H1 (cell line): Measurements from ENCODE around the gene NUMB. TPM values are rescaled to one million over a fixed set of nuclear protein-coding genes. Genes with fewer than 3 reads are reported as not detected.

Experiments used
- CTCF ChIA-PET: fragments of 300-600 bp; sonication (Branson Sonifier 250); formaldehyde crosslinking; loops from one replicate; lab custom pipeline; 2021; ENCODE audit not compliant: partially characterized antibody; lab: Charles Lee
- POLR2A ChIA-PET: fragments of 300-600 bp; sonication (Branson Sonifier 250); formaldehyde crosslinking; loops from one replicate; lab custom pipeline; 2021; ENCODE audit warnings: inconsistent platforms; ENCODE audit not compliant: partially characterized antibody; lab: Charles Lee
- DNase-seq, 2 experiments: peaks; one replicate each; pipeline versions ENCODE4 v3.0.0 to v3.0.0-alpha.2; 2010 to 2022; ENCODE audit warnings: low spot score in 2 of 2, low read depth in 1 of 2, mixed read lengths in 1 of 2
- FAIRE-seq: peaks from 2 replicates; lab custom pipeline; 2011; peaks lifted over from hg19 to GRCh38; lab: Jason Lieb, UNC
- H2AFZ ChIP-seq: 2 replicates; pipeline ENCODE4 v1.8.1; 2012; ENCODE audit warnings: low read length, inconsistent platforms
- H2AK5ac ChIP-seq: 2 replicates; pipeline ENCODE4 v1.6.1; 2013; ENCODE audit warnings: low read depth, low read length
- H2BK120ac ChIP-seq: replicated peaks from 2 replicates; pipeline ENCODE3; 2013; ENCODE audit warnings: low read depth, low read length, inconsistent platforms
- H2BK12ac ChIP-seq: 2 replicates; pipeline ENCODE4 v1.6.1; 2013; ENCODE audit warnings: low read depth, low read length
- H2BK15ac ChIP-seq: 2 replicates; pipeline ENCODE4 v1.6.1; 2013; ENCODE audit warnings: low read length
- H2BK20ac ChIP-seq: 2 replicates; pipeline ENCODE4 v1.6.1; 2013; ENCODE audit warnings: low read length
- H2BK5ac ChIP-seq: 2 replicates; pipeline ENCODE4 v1.6.1; 2013; ENCODE audit warnings: low read depth, low read length
- H3K14ac ChIP-seq: 2 replicates; pipeline ENCODE4 v1.6.1; 2013; ENCODE audit warnings: inconsistent platforms; ENCODE audit not compliant: insufficient read length
- H3K18ac ChIP-seq: 2 replicates; pipeline ENCODE4 v1.6.1; 2013; ENCODE audit warnings: low read length; ENCODE audit errors: extremely low read depth
- H3K23ac ChIP-seq: 2 replicates; pipeline ENCODE4 v1.6.1; 2013; ENCODE audit warnings: inconsistent platforms; ENCODE audit not compliant: insufficient read length
- H3K23me2 ChIP-seq: 2 replicates; pipeline ENCODE4 v1.6.1; 2013; ENCODE audit warnings: low read depth, low read length
- H3K27ac ChIP-seq: 2 replicates; pipeline ENCODE4 v1.6.1; 2011; ENCODE audit warnings: low read depth, low read length, inconsistent platforms
- H3K27me3 ChIP-seq, 4 experiments: replicated peaks in 1 of 4; 1 replicate in 1 of 4; 2 replicates in 3 of 4; pipeline versions ENCODE4 v1.6.1 to v1.8.1; 2011 to 2013; ENCODE audit warnings: low read length in 3 of 4, mild to moderate bottlenecking in 3 of 4, inconsistent platforms in 2 of 4, mixed read lengths in 2 of 4, moderate library complexity in 1 of 4; ENCODE audit not compliant: control insufficient read depth in 3 of 4, insufficient read depth in 3 of 4; ENCODE audit errors: extremely low read depth in 1 of 4
- H3K36me3 ChIP-seq, 4 experiments: 2 replicates each; pipeline versions ENCODE4 v1.6.1 to v1.8.1; 2011 to 2013; ENCODE audit warnings: mild to moderate bottlenecking in 4 of 4, low read length in 3 of 4, moderate library complexity in 2 of 4, control low read depth in 1 of 4, inconsistent platforms in 1 of 4; ENCODE audit not compliant: insufficient read depth in 4 of 4, control insufficient read depth in 2 of 4
- H3K4ac ChIP-seq: replicated peaks from 2 replicates; pipeline ENCODE3; 2013; ENCODE audit warnings: low read length, low read depth, mixed read lengths, inconsistent platforms; ENCODE audit not compliant: insufficient read length
- H3K4me1 ChIP-seq, 4 experiments: replicated peaks in 1 of 4; 1 replicate in 1 of 4; 2 replicates in 3 of 4; pipeline versions ENCODE4 v1.6.1 to v1.8.1; 2011 to 2013; ENCODE audit warnings: low read length in 3 of 4, inconsistent platforms in 2 of 4, mixed read lengths in 1 of 4; ENCODE audit not compliant: insufficient read depth in 4 of 4, control insufficient read depth in 3 of 4
- H3K4me2 ChIP-seq, 2 experiments: 2 replicates each; pipeline versions ENCODE4 v1.6.1 to v1.8.1; 2011 to 2013; ENCODE audit warnings: low read depth in 2 of 2, low read length in 2 of 2, control low read depth in 1 of 2, inconsistent platforms in 1 of 2, mild to moderate bottlenecking in 1 of 2; ENCODE audit not compliant: insufficient read depth in 1 of 2
- H3K4me3 ChIP-seq, 4 experiments: fragments of 200-600, 300-600 bp in 1 of 4; sonication (generic), shearing (Covaris generic), sonication (Bioruptor Twin) in 1 of 4; 2 replicates each; pipeline versions ENCODE4 v1.5.1 to v1.8.1; 2011 to 2016; ENCODE audit warnings: low read length in 4 of 4, low read depth in 3 of 4, control low read depth in 2 of 4, inconsistent platforms in 2 of 4, mild to moderate bottlenecking in 2 of 4, mixed read lengths in 1 of 4, moderate library complexity in 1 of 4; ENCODE audit not compliant: insufficient read depth in 2 of 4; ENCODE audit errors: extremely low read depth in 1 of 4
- H3K56ac ChIP-seq: replicated peaks from 2 replicates; pipeline ENCODE3; 2013; ENCODE audit warnings: low read depth, mild to moderate bottlenecking, mixed read lengths, low read length, inconsistent platforms; ENCODE audit not compliant: insufficient read length
- H3K79me1 ChIP-seq: 2 replicates; pipeline ENCODE4 v1.6.1; 2013; ENCODE audit warnings: low read depth, low read length, control low read depth
- H3K79me2 ChIP-seq, 2 experiments: 2 replicates each; pipeline versions ENCODE4 v1.6.1 to v1.8.1; 2012 to 2013; ENCODE audit warnings: low read length in 2 of 2, mild to moderate bottlenecking in 2 of 2, inconsistent platforms in 1 of 2; ENCODE audit not compliant: insufficient read depth in 2 of 2, control insufficient read depth in 1 of 2
- H3K9ac ChIP-seq, 4 experiments: replicated peaks in 1 of 4; 1 replicate in 1 of 4; 2 replicates in 3 of 4; pipeline versions ENCODE4 v1.6.1 to v1.8.1; 2011 to 2013; ENCODE audit warnings: low read depth in 3 of 4, low read length in 3 of 4, control low read depth in 2 of 4, mild to moderate bottlenecking in 2 of 4, moderate library complexity in 2 of 4, inconsistent platforms in 1 of 4; ENCODE audit errors: extremely low read depth in 1 of 4
- H3K9me3 ChIP-seq, 2 experiments: 2 replicates each; pipeline versions ENCODE4 v1.6.1 to v1.8.1; 2012 to 2013; ENCODE audit warnings: mild to moderate bottlenecking in 2 of 2, moderate library complexity in 2 of 2, control low read depth in 1 of 2, inconsistent platforms in 1 of 2, low read depth in 1 of 2, low read length in 1 of 2, mixed read lengths in 1 of 2; ENCODE audit not compliant: insufficient read depth in 2 of 2
- H4K20me1 ChIP-seq, 2 experiments: replicated peaks in 1 of 2; 2 replicates each; pipeline versions ENCODE3 to v1.8.1; 2011 to 2013; ENCODE audit warnings: inconsistent platforms in 2 of 2, low read length in 2 of 2, mild to moderate bottlenecking in 1 of 2; ENCODE audit not compliant: insufficient read depth in 2 of 2, control insufficient read depth in 1 of 2
- H4K5ac ChIP-seq: 2 replicates; pipeline ENCODE4 v1.6.1; 2013; ENCODE audit warnings: low read length, low read depth, mixed read lengths, inconsistent platforms; ENCODE audit not compliant: insufficient read length
- H4K8ac ChIP-seq: 2 replicates; pipeline ENCODE4 v1.8.0; 2013; ENCODE audit warnings: mild to moderate bottlenecking, moderate library complexity, low read length, inconsistent platforms; ENCODE audit not compliant: insufficient read depth; ENCODE audit errors: extremely low read depth
- H4K91ac ChIP-seq: replicated peaks from 2 replicates; pipeline ENCODE3; 2013; ENCODE audit warnings: low read length, mixed read lengths, inconsistent platforms; ENCODE audit not compliant: insufficient read length
- BRCA1 ChIP-seq: IDR thresholded peaks from 2 replicates; pipeline ENCODE4 v1.6.1; 2012; ENCODE audit warnings: low read depth, low read length, improper control_type of control experiment
- WGBS, 2 experiments: shearing (Covaris generic) in 1 of 2; methylation state at CpG; one replicate each; pipeline versions ENCODE4 v1.1.6 to v1.1.7; 2013 to 2015; ENCODE audit warnings: low lambda C conversion rate in 2 of 2, mixed read lengths in 2 of 2, inconsistent platforms in 1 of 2, low coverage in 1 of 2, missing lambda C conversion rate in 1 of 2; ENCODE audit not compliant: insufficient replicate concordance in 2 of 2, insufficient coverage in 1 of 2, insufficient read length in 1 of 2; ENCODE audit errors: extremely low coverage in 1 of 2, missing lambda C conversion rate in 1 of 2; 5-methylcytosine and 5-hydroxymethylcytosine counted together
- polyA plus RNA-seq, 7 experiments: library from polyadenylated mRNA; depleted of rRNA in 3 of 7; stranded (reverse) in 5 of 7; unstranded in 2 of 7; fragments of >200 nt in 5 of 7; fragments of 200-250 nt in 2 of 7; gene quantifications; 1 replicate in 5 of 7; 2 replicates in 1 of 7; 4 replicates in 1 of 7; pipeline versions ENCODE4 v1.2.1 to v1.2.3, GENCODE V29; 2011 to 2013; ENCODE audit warnings: missing spikeins in 2 of 7, mixed read lengths in 2 of 7
- total RNA-seq: library from RNA; stranded (reverse); fragmentation: NEBNext Ultra II Directional; extraction: Animal tissue kit (Norgen Biotek cat#: 25700); gene quantifications from 2 replicates; pipeline ENCODE4 v1.2.1, GENCODE V29; 2021

The NUMB gene
- total and polyA plus RNA-seq, 2 of the 8 experiments (the other 6 are each of a cell fraction or from before 2014, with no cell fraction given) = 54.3 to 78.1 TPM

DNA sequence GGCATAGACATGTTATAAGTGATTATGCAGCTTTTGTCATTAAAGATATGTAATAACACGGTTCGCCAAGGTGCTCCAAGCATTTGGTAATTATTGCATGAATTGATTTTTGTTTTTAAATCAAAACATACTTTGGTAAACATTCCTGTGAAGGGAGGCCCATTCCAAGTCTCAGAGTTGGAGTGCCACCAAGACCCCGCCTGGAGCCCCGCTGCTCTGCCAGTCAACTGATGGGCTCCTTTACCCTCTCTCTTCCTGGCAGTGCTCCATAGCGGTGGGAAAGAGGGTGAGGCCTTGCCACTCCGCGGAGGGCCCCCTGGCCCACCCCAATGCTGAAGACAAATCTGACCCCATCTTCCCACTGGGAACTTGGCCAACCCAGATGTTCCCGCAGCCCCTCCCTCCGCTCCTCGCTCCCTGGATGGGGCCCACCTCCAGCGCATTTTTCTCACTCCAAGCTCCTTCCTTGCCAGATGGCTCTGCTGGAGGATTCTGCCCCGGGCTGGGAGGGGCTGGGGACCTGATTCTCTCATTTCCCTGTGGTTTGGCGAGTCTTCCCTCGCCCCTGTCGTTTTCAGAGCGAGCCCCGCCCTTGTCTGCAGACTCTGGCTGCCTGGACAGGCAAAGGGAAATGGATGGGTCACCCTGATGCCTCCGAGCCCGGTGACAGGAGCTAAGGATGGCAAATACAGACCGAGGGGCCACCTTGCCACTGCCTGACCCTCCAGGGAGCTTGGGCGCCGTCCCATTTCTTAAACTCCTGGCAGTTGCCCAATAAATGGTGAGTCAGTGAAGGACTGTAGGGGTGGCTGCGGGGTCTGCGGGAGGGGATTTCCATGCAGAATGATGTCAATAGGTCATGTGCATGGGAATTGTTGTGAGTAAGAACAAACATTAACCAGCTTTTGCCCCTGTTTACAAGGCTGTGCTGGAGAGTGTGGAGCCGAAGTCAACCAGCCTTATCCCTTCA is 230.2 kb downstream of the NUMB start:
- Histone ChIP-seq H3K36me3 (no peaks in the 10 kb centered on the region; a peak in 2 of 8 replicates), H3K4ac (no peak overlapping the region), H4K5ac (no peak overlapping the region), H2AK5ac (no peak overlapping the region), H2BK20ac (no peak overlapping the region), H2BK12ac (no peak overlapping the region), H3K23ac (no peak overlapping the region), H3K27ac (no peak overlapping the region), H4K8ac (no peak overlapping the region), H3K79me2 (no peaks in the 10 kb centered on the region), H3K79me1 (no peaks in the 10 kb centered on the region), H3K9ac (no peak overlapping the region), H2BK5ac (peak overlapping the region; percentile 24; the same call in 1 of the 2 replicates), H3K4me2 (no peak overlapping the region), H3K4me3 (no peak overlapping the region), H3K14ac (no peak overlapping the region), H3K27me3 (no peaks in the 10 kb centered on the region), H2BK15ac (no peak overlapping the region), H4K20me1 (no peaks in the 10 kb centered on the region), H2BK120ac (no peak overlapping the region), H4K91ac (peak overlapping the region; percentile 12), H3K23me2 (no peaks in the 10 kb centered on the region), H2AFZ (no peak overlapping the region), H3K18ac (no peak overlapping the region), H3K56ac (no peak overlapping the region), H3K4me1 (peaks cover 9 to 21% (median 11%) of the 10 kb centered on the region in 4 experiments), H3K9me3 (no peaks in the 10 kb centered on the region)
- no peak for TF ChIP-seq BRCA1
- FAIRE-seq (no peak), DNase-seq (no peak)
- ChIA-PET POLR2A (interaction anchor here (0.6 to 1.6 kb wide), 2 partner anchors 60 to 195 kb away, joined by 3 read pairs; no protein-coding TSS in a partner anchor), CTCF (interaction anchor here (1.0 to 5.6 kb wide), 2 partner anchors 44 to 55 kb away, joined by 3 to 50 read pairs; no protein-coding TSS in a partner anchor)
- 82% methylated on average over 25 of the region's 25 CpGs; no CpG with 5 or more reads in 1 of the 2 experiments for WGBS, 2 experiments
